ENCODE measurements around the gene AOPEP.

AOPEP gene

GRCh38 chr9:95132366-95133324, 406.1 kb downstream of the AOPEP start:
- DNase-seq, result peak in 2 of 3 donors; percentile 20 to 24
- no peak overlapping the region for H3K27ac ChIP-seq (ENCODE audit: insufficient read depth in 1 of 2, low read depth in 1 of 2, low read length in 2 of 2, poor library complexity in 1 of 2, severe bottlenecking in 2 of 2)
- no peak overlapping the region for H3K4me3 ChIP-seq (ENCODE audit: control insufficient read depth in 1 of 7, extremely low read depth in 1 of 7, insufficient read depth in 4 of 7, low read depth in 2 of 7, low read length in 6 of 7)
- peaks cover 0 to 4% (median 0%) of the 10 kb centered on the region in 4 experiments for H3K36me3 ChIP-seq (ENCODE audit: control insufficient read depth in 4 of 4, insufficient read depth in 4 of 4, low read length in 3 of 4)
- H3K4me1 ChIP-seq (ENCODE audit: control extremely low read depth in 1 of 4, control insufficient read depth in 4 of 4, insufficient read depth in 4 of 4, low read length in 3 of 4), result peaks cover 0 to 2% (median 0%) of the 10 kb centered on the region in 4 experiments
- no peaks in the 10 kb centered on the region for H3K27me3 ChIP-seq (replicated peaks in 2 of 5; ENCODE audit: control insufficient read depth in 4 of 5, insufficient read depth in 5 of 5, low read length in 4 of 5)
- WGBS (ENCODE audit: insufficient coverage), result 82% methylated on average over 14 of the region's 17 CpGs
- POLR2A ChIA-PET, result no interaction called here
- H3K9me3 ChIP-seq (ENCODE audit: control extremely low read depth in 1 of 5, control insufficient read depth in 4 of 5, insufficient read depth in 2 of 5, low read depth in 1 of 5, low read length in 4 of 5), result no peaks in the 10 kb centered on the region
- CTCF ChIA-PET, result interaction anchor here (0.7 to 7.6 kb wide), 13 partner anchors 9 to 451 kb away, joined by 3 to 67 read pairs (median 4); no protein-coding TSS in a partner anchor

- Histone ChIP-seq H3K27ac (ENCODE audit: insufficient read depth in 1 of 2, low read depth in 1 of 2, low read length in 2 of 2, poor library complexity in 1 of 2, severe bottlenecking in 2 of 2) (no peak overlapping the region), H3K4me3 (ENCODE audit: control insufficient read depth in 1 of 7, extremely low read depth in 1 of 7, insufficient read depth in 4 of 7, low read depth in 2 of 7, low read length in 6 of 7) (no peak overlapping the region), H3K27me3 (replicated peaks in 2 of 5; ENCODE audit: control insufficient read depth in 4 of 5, insufficient read depth in 5 of 5, low read length in 4 of 5) (no peaks in the 10 kb centered on the region), H3K36me3 (ENCODE audit: control insufficient read depth in 4 of 4, insufficient read depth in 4 of 4, low read length in 3 of 4) (peaks cover 0 to 4% (median 0%) of the 10 kb centered on the region in 4 experiments), H3K4me1 (ENCODE audit: control extremely low read depth in 1 of 4, control insufficient read depth in 4 of 4, insufficient read depth in 4 of 4, low read length in 3 of 4) (peaks cover 0 to 2% (median 0%) of the 10 kb centered on the region in 4 experiments), H3K9me3 (ENCODE audit: control extremely low read depth in 1 of 5, control insufficient read depth in 4 of 5, insufficient read depth in 2 of 5, low read depth in 1 of 5, low read length in 4 of 5) (no peaks in the 10 kb centered on the region)
- DNase-seq, result no peak
- ChIA-PET CTCF (interaction anchor here (6.2 to 7.6 kb wide), 2 partner anchors 351 to 451 kb away, joined by 58 to 67 read pairs; no protein-coding TSS in a partner anchor), POLR2A (no interaction called here)
- 100% methylated on average over 3 of the region's 4 CpGs for WGBS (ENCODE audit: insufficient coverage)
These were observed 406.8 kb downstream of the AOPEP start for GRCh38 chr9:95133325-95133705.

GRCh38 chr9:95134457-95134881, 408.0 kb downstream of the AOPEP start:
- peaks cover 0 to 4% (median 0%) of the 10 kb centered on the region in 4 experiments for H3K36me3 ChIP-seq (ENCODE audit: control insufficient read depth in 4 of 4, insufficient read depth in 4 of 4, low read length in 3 of 4)
- no peak overlapping the region for H3K27ac ChIP-seq (ENCODE audit: insufficient read depth in 1 of 2, low read depth in 1 of 2, low read length in 2 of 2, poor library complexity in 1 of 2, severe bottlenecking in 2 of 2)
- H3K9me3 ChIP-seq (ENCODE audit: control extremely low read depth in 1 of 5, control insufficient read depth in 4 of 5, insufficient read depth in 2 of 5, low read depth in 1 of 5, low read length in 4 of 5), result no peaks in the 10 kb centered on the region
- no peak for DNase-seq
- H3K4me1 ChIP-seq (ENCODE audit: control extremely low read depth in 1 of 4, control insufficient read depth in 4 of 4, insufficient read depth in 4 of 4, low read length in 3 of 4), result peaks cover 0 to 2% (median 0%) of the 10 kb centered on the region in 4 experiments
- no peak overlapping the region for H3K4me3 ChIP-seq (ENCODE audit: control insufficient read depth in 1 of 7, extremely low read depth in 1 of 7, insufficient read depth in 4 of 7, low read depth in 2 of 7, low read length in 6 of 7)
- H3K27me3 ChIP-seq (replicated peaks in 2 of 5; ENCODE audit: control insufficient read depth in 4 of 5, insufficient read depth in 5 of 5, low read length in 4 of 5), result no peaks in the 10 kb centered on the region
- CTCF ChIA-PET, result interaction anchor here (0.7 to 1.4 kb wide), 3 partner anchors 15 to 453 kb away, joined by 3 to 5 read pairs (median 3); no protein-coding TSS in a partner anchor
- WGBS (ENCODE audit: insufficient coverage), result 96% methylated on average over 8 of the region's 9 CpGs
- POLR2A ChIA-PET, result no interaction called here

DNA sequence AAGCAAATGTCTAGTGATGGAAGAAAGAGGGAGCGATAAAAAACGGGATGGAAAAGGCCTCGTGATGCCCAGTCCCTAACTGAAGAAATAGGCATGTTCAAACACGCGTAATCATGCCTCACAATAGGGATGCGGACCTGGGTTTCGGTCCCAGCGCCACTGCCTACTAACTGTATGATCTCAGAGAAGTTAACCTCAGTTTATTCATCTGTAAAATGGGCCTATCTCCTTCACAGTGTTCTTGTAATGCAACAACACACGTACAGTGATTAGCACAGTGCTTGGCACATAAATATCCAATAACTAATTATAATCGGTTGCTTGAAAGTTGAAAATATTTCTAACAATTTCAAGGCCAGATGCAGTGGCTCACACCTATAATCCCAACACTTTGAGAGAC, 409.3 kb downstream of the AOPEP start:
- 99% methylated on average over 10 of the region's 10 CpGs for WGBS (ENCODE audit: insufficient coverage)
- no peak for DNase-seq
- peaks cover 0 to 4% (median 0%) of the 10 kb centered on the region in 4 experiments for H3K36me3 ChIP-seq (ENCODE audit: control insufficient read depth in 4 of 4, insufficient read depth in 4 of 4, low read length in 3 of 4)
- CTCF ChIA-PET, result interaction anchor here (3.4 kb wide), 1 partner anchor 8 kb away, joined by 18 read pairs; no protein-coding TSS in a partner anchor
- POLR2A ChIA-PET, result no interaction called here
- no peak overlapping the region for H3K4me3 ChIP-seq (ENCODE audit: control insufficient read depth in 1 of 7, extremely low read depth in 1 of 7, insufficient read depth in 4 of 7, low read depth in 2 of 7, low read length in 6 of 7)
- H3K27me3 ChIP-seq (replicated peaks in 2 of 5; ENCODE audit: control insufficient read depth in 4 of 5, insufficient read depth in 5 of 5, low read length in 4 of 5), result no peaks in the 10 kb centered on the region
- no peak overlapping the region for H3K27ac ChIP-seq (ENCODE audit: insufficient read depth in 1 of 2, low read depth in 1 of 2, low read length in 2 of 2, poor library complexity in 1 of 2, severe bottlenecking in 2 of 2)
- H3K4me1 ChIP-seq (ENCODE audit: control extremely low read depth in 1 of 4, control insufficient read depth in 4 of 4, insufficient read depth in 4 of 4, low read length in 3 of 4), result peaks cover 0 to 2% (median 0%) of the 10 kb centered on the region in 4 experiments
- no peaks in the 10 kb centered on the region for H3K9me3 ChIP-seq (ENCODE audit: control extremely low read depth in 1 of 5, control insufficient read depth in 4 of 5, insufficient read depth in 2 of 5, low read depth in 1 of 5, low read length in 4 of 5)
